Panc1 (cell line): ENCODE data around the gene CSNK1G1.

Source experiments
- CTCF ChIP-seq: fragments of 450-650 bp; IDR thresholded peaks from 2 replicates; pipeline ENCODE4 v1.5.1; 2017; ENCODE audit warnings: mild to moderate bottlenecking
- POLR2AphosphoS5 ChIP-seq: IDR thresholded peaks from 2 replicates; pipeline ENCODE4 v1.6.1; 2012; ENCODE audit warnings: mild to moderate bottlenecking, low read depth, low read length, moderate library complexity
- REST ChIP-seq, 2 experiments: IDR thresholded peaks; 2 replicates each; pipeline ENCODE4 v1.6.1; 2011 to 2012; ENCODE audit warnings: low read depth in 2 of 2, control low read depth in 1 of 2, low read length in 1 of 2, mild to moderate bottlenecking in 1 of 2, moderate library complexity in 1 of 2; ENCODE audit not compliant: insufficient read depth in 1 of 2
- SIN3A ChIP-seq: IDR thresholded peaks from 2 replicates; pipeline ENCODE4 v1.6.1; 2012; ENCODE audit warnings: low read depth, mild to moderate bottlenecking, low read length, moderate library complexity, borderline replicate concordance; ENCODE audit not compliant: insufficient read depth
- TCF7L2 ChIP-seq: IDR thresholded peaks from 2 replicates; pipeline ENCODE4 v1.6.1; 2011; ENCODE audit warnings: mild to moderate bottlenecking, low read depth, low read length, inconsistent platforms

GRCh38 chr15:64152507-64153387, 203.2 kb downstream of the CSNK1G1 start:
- TF ChIP-seq POLR2AphosphoS5 (no peak), CTCF (no peak), TCF7L2 (no peak), SIN3A (no peak), REST (IDR thresholded peaks at IDR 0.05; ENCODE audit: insufficient read depth in 1 of 2, low read depth in 2 of 2, low read length in 1 of 2) (no peak)
